Measurements from ENCODE around the gene PRSS33.

Gene PRSS33

GRCh38 chr16:2762711-2763110 lies 24.6 kb downstream of the PRSS33 start:
- no peak overlapping the region for H3K4me3 ChIP-seq (ENCODE audit: low read depth, low read length)
- H3K9ac ChIP-seq = no peak overlapping the region
- H3K79me2 ChIP-seq = peaks cover 65% of the 10 kb centered on the region
- no peak for TF ChIP-seq CTCF (IDR thresholded peaks at IDR 0.05)
- H3K27ac ChIP-seq = no peak overlapping the region
- no peaks in the 10 kb centered on the region for H3K27me3 ChIP-seq (ENCODE audit: control insufficient read depth, insufficient read depth, low read length)
- H3K9me3 ChIP-seq (ENCODE audit: control insufficient read depth, low read length) = no peaks in the 10 kb centered on the region
- H3K36me3 ChIP-seq (ENCODE audit: control insufficient read depth, insufficient read depth, low read length) = no peaks in the 10 kb centered on the region
- no peaks in the 10 kb centered on the region for H3K4me1 ChIP-seq
- no peak overlapping the region for H2AFZ ChIP-seq
- no peak overlapping the region for H3K4me2 ChIP-seq (ENCODE audit: low read length)

- no peaks in the 10 kb centered on the region for H3K9me3 ChIP-seq (ENCODE audit: control insufficient read depth, low read length)
- TF ChIP-seq CTCF (IDR thresholded peaks at IDR 0.05) = no peak
- H3K4me2 ChIP-seq (ENCODE audit: low read length) = no peak overlapping the region
- H2AFZ ChIP-seq = no peak overlapping the region
- H3K36me3 ChIP-seq (ENCODE audit: control insufficient read depth, insufficient read depth, low read length) = no peaks in the 10 kb centered on the region
- peaks cover 67% of the 10 kb centered on the region for H3K79me2 ChIP-seq
- H3K4me1 ChIP-seq = no peaks in the 10 kb centered on the region
- no peak overlapping the region for H3K27ac ChIP-seq
- no peak overlapping the region for H3K9ac ChIP-seq
- no peak overlapping the region for H3K4me3 ChIP-seq (ENCODE audit: low read depth, low read length)
- no peaks in the 10 kb centered on the region for H3K27me3 ChIP-seq (ENCODE audit: control insufficient read depth, insufficient read depth, low read length)
Measured at GRCh38 chr16:2761886-2762583, 25.3 kb downstream of the PRSS33 start.

GRCh38 chr16:2761472-2761871 lies 25.9 kb downstream of the PRSS33 start:
- Histone ChIP-seq H3K36me3 (ENCODE audit: control insufficient read depth, insufficient read depth, low read length) (no peaks in the 10 kb centered on the region), H3K27me3 (ENCODE audit: control insufficient read depth, insufficient read depth, low read length) (no peaks in the 10 kb centered on the region), H3K9me3 (ENCODE audit: control insufficient read depth, low read length) (no peaks in the 10 kb centered on the region), H3K9ac (no peak overlapping the region), H3K4me2 (ENCODE audit: low read length) (no peak overlapping the region), H3K4me3 (ENCODE audit: low read depth, low read length) (no peak overlapping the region), H3K27ac (no peak overlapping the region), H3K4me1 (peaks cover under 1% of the 10 kb centered on the region), H3K79me2 (peaks cover 65% of the 10 kb centered on the region), H2AFZ (no peak overlapping the region)
- TF ChIP-seq CTCF (IDR thresholded peaks at IDR 0.05) = no peak

- Histone ChIP-seq H3K4me2 (ENCODE audit: low read length) (no peak overlapping the region), H3K27ac (no peak overlapping the region), H3K27me3 (ENCODE audit: control insufficient read depth, insufficient read depth, low read length) (no peaks in the 10 kb centered on the region), H3K9ac (no peak overlapping the region), H3K4me3 (ENCODE audit: low read depth, low read length) (no peak overlapping the region), H2AFZ (no peak overlapping the region), H3K4me1 (peaks cover 20% of the 10 kb centered on the region), H3K36me3 (ENCODE audit: control insufficient read depth, insufficient read depth, low read length) (no peaks in the 10 kb centered on the region), H3K9me3 (ENCODE audit: control insufficient read depth, low read length) (no peaks in the 10 kb centered on the region), H3K79me2 (peaks cover 69% of the 10 kb centered on the region)
- TF ChIP-seq CTCF (IDR thresholded peaks at IDR 0.05) = no peak
Measured at GRCh38 chr16:2757344-2757743, 30.0 kb downstream of the PRSS33 start.

Measured in parathyroid adenoma (tissue), 2 donors.